GM21529 (cell line): ENCODE results near the gene MRPS10.
"Not testable (repeated sequence)": the region's sequence is repeated elsewhere in the genome, so short reads cannot be mapped to it uniquely, and the experiment has no call there.

Experiments used
- ATAC-seq: cut with Tn5 transposase; IDR thresholded peaks from one replicate; pipeline ENCODE4 v1.9.1; 2021; ENCODE audit not compliant: unreplicated experiment

MRPS10 gene

DNA sequence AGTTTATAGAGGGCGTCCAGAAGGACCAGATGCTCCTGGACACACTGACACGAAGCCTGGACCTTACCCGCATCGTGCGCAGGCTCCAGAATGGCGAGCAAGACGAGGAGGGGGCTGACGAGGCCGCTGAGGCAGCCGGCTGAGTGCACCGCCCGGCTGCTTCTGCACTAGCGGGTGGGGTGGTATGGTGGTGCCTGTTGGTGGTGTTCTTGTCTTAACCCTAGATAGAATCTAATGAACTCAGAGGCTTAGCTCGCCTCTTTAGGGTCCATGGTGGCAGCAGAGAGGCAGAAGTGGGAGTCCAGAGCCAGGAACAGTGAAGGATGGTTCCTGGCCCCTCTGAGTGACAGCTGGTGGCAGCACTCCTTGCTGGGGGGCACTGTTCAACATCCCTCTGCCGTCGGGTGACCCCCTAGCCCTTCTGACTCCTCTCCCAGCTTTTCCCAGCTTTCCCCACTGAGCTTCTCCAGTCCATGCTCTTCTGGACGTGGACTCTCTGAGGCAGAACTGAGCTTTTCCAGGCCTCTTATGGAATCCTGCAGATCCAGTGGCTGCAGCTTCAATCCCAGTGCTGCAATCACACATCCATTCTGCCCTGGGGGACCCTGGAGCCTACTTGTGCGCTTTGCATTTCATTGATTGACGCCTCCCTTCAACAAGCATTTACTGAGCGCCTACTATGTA is 38.3 kb downstream of the MRPS10 start:
- no peak for ATAC-seq

DNA sequence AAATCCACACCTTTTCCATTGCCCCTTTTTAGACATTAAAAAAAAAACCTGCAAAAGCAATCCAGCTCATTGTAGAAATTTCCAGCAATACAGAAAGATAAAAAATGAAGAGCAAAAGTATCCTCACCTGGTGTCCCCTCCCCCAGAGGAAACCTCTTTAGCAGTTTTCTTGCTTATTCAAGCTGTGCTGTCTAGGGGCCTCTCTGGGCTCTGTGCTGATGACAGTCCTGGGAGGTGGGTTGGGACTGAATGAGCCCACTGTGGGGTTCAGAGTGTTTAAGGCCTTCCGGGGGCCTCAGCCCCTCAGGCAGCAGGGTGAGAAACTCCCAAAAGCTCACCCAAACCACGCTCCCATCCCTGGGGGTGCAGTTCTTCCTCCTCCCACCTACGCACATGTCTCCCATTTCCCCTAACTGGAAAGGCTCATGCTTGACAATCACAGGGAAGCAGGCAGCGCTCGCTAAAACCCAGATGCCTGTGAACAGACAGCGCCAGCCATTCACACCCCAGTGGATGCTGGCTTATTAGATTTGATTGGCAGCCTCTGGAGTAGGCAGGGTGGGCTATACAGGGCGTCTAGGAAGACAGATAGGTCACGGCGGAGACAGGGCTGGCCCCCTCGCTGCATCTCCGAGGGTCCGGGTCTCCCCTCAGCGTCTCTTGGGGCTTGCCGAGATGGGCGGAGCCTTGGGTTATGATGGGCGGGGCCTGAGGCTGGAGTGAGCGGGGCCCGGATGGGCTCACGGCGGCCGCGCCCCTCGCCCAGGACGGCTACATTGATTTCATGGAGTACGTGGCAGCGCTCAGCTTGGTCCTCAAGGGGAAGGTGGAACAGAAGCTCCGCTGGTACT is 39.9 kb downstream of the MRPS10 start:
- no peak for ATAC-seq

DNA sequence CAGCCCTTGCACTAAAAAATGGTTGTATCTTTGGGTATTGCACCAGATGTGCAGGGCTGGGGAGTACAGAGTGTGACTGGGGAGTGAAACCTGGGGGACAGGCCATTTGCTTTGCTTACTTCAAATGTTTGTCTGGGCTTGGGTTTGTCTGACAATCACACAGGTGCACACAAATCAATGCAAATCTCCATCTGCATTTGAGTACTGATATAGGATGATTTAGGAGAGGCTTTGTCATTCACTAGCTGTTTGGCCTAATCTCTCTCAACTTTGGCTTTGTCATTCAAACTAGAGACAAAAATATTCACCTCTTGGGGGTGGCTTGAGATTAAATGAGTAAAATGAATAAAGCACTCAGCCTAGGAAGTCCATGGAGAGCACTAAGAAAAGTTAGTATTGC is 40.7 kb downstream of the MRPS10 start:
- no peak for ATAC-seq

DNA sequence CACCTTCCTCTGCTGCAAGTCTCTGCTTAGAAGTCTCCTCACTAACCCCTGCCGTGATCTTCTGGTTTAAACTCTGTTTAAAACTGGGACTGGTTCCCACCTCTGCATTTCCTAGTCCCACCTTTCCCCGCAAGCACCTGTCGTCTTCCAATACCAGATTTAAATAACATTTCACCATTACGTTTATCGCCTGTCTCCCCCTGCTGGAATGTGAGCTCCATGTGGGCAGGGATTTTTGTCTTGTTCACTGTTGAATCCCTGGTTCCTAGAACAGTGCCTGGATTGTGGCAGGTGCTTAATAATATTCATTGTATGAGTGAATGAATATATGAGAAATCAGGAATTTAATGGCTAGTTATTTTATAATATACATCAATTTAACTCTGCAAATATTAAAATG is 41.8 kb downstream of the MRPS10 start:
- ATAC-seq, result no peak

DNA sequence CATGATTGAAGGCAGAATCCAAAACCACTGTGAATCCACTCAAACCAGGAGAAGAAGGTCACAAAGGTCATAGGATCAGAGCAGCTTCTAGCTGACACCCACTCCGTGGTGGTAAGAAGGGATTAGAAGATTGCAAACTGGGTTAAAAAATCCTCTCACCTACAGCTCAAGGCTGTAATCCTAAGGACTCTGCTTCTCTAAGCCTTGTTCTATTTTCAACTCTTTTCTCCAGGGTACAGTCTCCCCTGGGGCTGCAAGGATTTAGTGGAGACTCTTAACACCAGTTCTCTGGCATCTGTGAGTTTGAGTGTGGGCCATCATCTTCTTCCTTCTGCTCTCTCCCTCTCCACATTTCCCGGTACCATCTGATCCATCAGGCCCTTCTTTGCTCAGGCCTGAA is 44.6 kb downstream of the MRPS10 start, which contains the start of gene GUCA1A:
TSS of gene GUCA1A (plus strand) at position 264 of the 400 bp plus-strand sequence. CDS start 250 bp downstream, outside the sequence.
- no peak for ATAC-seq

DNA sequence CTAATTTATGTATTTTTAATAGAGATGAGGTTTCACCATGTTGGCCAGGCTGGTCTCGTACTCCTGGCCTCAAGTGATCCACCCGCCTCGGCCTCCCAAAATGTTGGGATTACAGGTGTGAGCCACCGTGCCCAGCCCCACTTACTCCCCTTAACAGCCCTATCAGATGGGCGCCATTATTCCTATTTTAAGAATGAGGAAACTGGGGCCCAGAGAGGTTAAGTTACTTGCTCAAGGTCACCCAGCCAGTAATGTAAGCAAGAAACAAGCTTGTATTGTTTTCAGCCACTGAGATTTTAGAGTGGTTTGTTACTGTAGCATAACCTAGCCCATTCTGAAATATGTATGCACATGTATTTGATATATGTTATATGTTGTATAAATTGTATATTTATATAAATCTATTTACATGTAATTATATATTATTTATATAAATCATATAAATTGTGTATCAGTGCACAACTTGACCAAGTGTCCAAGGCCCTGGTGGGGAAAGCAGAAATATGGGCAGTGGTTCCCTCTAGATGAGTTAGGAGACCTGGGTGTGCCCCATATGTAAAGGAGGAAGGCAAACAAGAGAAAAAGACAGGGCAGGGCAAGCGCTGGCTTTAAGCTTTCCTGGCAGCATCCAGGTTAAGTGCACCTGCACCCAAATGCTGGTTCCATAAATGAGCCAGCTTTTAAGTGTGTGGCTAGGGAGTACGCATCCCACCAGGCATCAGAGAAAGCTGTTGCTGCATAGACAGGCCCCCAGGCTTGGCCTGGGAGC is 45.7 kb downstream of the MRPS10 start:
- ATAC-seq, result no peak

DNA sequence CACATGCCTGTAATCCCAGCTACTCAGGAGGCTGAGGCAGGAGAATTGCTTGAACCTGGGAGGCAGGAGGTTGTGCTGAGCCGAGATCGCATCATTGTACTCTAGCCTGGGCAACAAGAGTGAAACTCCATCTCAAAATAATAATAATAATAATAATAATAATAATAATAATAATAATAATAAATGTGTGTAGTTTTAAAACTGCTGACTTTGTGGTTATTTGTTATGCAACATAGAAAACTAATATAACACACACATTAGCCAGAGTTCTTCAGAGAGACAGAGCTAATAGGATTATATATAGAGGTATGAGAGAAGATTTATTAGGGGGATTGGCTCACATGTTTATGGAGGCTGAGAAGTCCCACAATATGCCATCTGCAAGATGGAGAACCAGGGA is 47.9 kb downstream of the MRPS10 start:
- ATAC-seq, result not testable (repeated sequence)

DNA sequence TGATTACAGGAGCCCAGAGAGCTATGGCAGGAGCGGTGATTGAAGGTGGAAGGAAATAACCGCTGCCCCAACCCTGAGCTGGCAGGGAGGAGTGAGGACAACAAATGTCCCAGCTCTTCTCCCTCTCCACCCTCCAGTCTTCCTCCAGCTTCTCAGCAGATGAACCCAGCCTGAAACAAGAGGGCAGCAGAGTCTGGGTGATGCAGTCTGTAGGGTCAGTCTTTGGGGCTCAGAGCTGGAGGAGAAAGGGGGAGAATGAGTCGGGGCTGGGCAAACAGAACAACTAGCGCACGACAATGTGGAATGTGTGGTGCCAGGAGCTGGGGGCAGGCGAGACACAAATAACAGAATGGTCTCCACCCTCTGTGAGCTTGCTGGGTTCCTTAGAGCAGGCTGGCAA is 49.0 kb downstream of the MRPS10 start:
- no peak for ATAC-seq

DNA sequence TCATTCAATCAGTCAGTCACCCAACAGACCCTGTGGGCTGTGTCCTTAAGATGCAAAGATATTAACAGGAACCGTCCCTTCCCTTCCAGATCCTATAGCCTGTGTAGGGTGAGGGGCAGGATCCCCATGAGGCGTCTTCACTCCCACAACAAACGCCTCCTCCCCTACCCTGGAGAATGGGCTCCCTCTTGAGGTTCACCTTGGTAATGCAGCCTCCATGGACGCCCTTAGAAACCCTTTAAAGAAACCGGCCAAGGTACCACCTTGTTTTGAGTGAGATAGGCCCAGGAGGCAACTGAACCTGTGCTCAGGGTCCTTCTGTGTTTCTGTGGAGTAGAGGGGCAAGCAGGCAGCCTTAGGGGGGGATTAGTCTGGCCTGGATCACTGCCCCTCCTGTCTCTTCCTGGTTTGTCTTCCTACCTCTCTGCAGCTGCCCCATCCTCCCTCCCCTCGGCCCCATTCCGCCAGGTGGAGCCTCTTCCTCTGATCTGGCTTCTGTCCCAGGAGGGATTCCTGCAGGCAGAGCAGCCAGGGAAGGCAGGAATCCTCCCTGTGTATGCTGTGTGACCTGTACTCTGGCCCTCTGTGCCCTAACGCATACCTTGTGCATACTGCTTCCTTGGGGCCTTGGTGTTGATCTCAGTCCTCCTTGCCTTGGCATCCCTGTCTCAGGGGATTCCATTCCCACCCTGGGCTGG is 51.1 kb downstream of the MRPS10 start:
- ATAC-seq, result no peak

DNA sequence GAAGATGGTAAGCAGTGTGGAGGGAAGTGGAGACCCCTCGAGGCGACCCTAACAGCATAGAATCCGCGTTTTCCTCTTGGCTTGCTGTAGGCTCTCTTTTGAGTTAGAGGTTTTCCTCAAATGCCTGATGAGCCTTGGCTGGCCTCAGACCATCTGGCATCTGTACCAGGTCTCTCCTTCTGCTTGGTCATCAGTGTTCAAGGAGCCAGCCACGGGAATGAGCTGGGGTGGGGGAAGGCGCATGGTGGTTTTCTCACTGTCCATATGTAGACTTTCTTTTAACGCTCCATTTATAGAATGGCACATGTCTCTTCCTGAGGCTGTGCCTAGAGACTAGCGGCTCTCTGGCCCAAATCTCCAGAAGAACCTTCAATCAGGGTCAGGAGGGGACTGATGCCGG is 52.6 kb downstream of the MRPS10 start:
- no peak for ATAC-seq

DNA sequence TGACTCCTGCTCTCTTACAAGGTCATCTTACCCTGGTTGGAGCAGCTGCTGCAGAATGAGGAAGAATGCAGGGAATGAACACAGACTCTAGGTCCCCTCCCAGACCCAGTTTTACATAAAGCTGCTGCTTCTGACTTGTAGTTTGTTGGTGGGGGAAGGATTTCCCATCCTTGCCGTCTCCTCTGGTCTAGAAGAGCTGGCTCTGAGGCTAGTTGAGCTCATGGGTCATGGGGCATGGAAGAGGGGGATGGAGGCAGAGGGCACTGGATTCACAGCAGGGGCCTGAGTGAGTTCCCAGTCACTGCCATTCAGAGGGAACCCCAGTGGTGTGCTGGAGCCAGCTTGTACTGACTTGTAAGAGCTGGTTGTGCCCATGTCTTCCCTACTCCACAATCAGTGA is 53.7 kb downstream of the MRPS10 start:
- ATAC-seq, result no peak

DNA sequence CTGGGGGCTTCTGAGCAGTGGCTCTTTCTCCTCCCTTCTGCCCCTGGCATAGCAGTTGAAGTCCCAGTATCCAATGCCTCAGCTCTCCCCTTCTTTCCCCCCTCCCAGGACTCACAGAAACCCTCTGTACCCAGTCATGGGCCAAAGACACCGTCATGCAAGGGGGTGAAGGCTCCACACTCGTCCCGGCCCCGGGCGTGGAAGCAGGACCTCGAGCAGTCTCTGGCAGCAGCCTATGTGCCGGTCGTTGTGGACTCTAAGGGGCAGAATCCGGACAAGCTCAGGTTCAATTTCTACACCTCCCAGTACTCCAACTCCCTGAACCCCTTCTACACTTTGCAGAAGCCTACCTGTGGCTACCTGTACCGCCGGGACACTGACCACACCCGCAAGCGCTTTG is 54.8 kb downstream of the MRPS10 start:
- no peak for ATAC-seq

DNA sequence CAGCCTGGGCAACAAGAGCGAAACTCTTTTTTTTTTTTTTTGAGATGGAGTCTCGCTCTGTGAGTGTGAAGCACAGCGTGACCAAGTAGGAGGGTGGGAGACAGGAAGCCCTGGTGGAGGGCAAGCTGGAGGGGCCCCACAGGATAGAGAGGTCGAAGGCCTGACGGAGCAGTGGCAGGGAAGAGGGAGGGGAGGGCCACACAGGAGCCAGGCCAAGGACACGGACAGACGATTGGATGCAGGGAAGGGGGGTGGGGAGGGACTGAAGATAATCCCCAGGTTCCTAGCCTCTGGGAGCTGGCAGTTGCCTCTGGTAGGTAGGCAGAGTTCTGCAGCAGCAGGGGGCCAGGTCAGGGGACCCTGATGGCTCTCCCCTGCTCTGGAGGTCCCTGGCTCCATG is 55.3 kb downstream of the MRPS10 start:
- no peak for ATAC-seq

DNA sequence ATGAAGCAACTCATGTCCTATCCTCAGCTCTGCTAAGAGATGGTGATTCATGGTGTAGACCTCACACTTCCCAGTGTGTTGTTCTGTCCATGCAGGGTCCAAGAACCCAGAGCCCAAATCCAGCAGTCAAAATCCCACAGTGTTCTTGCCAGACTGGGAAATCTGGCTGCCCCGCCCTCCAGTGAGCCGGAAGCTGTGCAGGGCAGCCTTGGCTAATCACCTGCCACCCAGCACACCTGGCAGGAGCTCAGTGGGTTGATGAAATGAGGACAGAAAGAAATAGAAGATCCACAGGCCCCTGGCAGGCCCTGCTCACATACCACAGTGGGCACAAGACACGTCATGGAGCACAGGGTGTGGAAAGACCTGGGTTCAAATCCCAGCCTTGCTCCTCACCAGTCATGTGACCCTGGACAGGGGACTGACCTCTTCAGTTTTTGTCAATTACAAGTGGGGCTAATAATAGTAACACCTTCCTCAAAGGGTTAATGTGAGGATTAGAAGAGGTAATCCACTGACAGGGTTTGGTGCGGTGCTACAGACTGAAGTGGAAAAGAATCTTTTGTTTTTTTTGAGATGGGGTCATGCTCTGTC is 58.1 kb downstream of the MRPS10 start:
- no peak for ATAC-seq

DNA sequence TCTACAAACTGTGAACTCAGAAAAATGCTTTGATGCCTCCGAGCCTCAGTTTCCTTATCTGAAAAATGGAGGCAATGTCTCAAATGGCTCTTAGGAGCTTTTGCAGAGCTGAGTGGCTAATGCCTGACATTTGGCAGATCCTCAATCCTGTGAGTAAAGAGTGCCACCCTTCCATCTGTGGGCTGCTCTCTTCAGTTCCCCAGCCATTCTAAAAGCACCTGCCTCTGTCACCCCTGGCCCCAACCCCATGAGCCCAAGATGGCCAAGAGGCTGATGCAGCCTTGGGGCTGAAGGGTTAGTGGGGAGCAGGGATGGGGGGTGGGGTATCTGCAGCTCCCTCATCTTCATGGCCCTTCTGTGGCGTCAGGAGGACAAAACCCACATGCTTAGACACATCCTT is 59.0 kb downstream of the MRPS10 start:
- ATAC-seq, result no peak

DNA sequence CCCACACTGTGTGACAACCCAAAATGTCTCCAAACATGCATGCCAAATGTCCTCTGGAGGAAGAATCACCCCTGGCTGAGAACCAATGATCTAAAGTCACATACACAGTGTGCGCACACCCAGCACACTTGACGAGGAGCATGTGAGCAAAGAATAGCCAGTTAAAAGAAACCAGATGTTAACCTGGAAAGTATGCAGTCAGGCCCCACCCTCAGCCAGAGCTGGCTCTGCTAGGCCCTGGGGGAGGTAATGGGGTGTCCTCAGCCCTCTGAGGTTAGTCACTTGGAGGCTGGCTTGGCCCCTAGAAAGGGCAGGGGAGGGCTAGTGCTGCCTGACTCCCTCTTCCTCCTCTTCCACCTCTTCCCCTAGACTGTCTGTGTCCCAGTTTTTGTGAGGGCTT is 59.6 kb downstream of the MRPS10 start:
- no peak for ATAC-seq
